Sciatic nerve (tissue), 2 donors: ENCODE results near the gene ZNF486. TPM values are rescaled to one million over a fixed set of nuclear protein-coding genes. Genes with fewer than 3 reads are reported as not detected.
A peak's percentile ranks its signal among the peaks of the same experiment; 100 is the strongest.
"Not testable (repeated sequence)": the region's sequence is repeated elsewhere in the genome, so short reads cannot be mapped to it uniquely, and the experiment has no call there.

Experiments used
- ATAC-seq: fragments of 200-7000 bp; cut with Tn5 transposase; one replicate; pipeline ENCODE4 v1.9.1; 2020; ENCODE audit warnings: mild to moderate bottlenecking, moderate library complexity
- DNase-seq: peaks from one replicate; pipeline ENCODE4 v3.0.0-alpha.2; 2020; ENCODE audit warnings: low spot score
- intact Hi-C: fragments of 100-400 bp; cut with DNase I; formaldehyde crosslinking; loops from one replicate; pipeline ENCODE4 v1.14.2; 2022
- total RNA-seq: library from RNA; stranded (reverse); fragmentation: NEBNext Ultra II Directional; extraction: Animal tissue kit (Norgen Biotek cat#: 25700); gene quantifications from one replicate; pipeline ENCODE4 v1.2.1, GENCODE V29; 2021
- donor health status: DM: no; HTN: no; CAD: no.
- donor health status: DM: no; HTN: no; CAD: no.

The ZNF486 gene
- total RNA-seq, 1 donor from 2014 or later: 5.1 TPM

GRCh38 chr19:20209051-20209450, 42.0 kb downstream of the ZNF486 start:
- ATAC-seq: no peak
- intact Hi-C loops: no loop called here

GRCh38 chr19:20214366-20214765, 47.4 kb downstream of the ZNF486 start:
- ATAC-seq, intact Hi-C loops, DNase-seq: not testable (repeated sequence)

More at GRCh38 chr19:20209051-20209450, 42.0 kb downstream of the ZNF486 start:
- DNase-seq: no peak

GRCh38 chr19:20221605-20222004, 54.6 kb downstream of the ZNF486 start:
- DNase-seq, ATAC-seq, intact Hi-C loops: not testable (repeated sequence)

DNA sequence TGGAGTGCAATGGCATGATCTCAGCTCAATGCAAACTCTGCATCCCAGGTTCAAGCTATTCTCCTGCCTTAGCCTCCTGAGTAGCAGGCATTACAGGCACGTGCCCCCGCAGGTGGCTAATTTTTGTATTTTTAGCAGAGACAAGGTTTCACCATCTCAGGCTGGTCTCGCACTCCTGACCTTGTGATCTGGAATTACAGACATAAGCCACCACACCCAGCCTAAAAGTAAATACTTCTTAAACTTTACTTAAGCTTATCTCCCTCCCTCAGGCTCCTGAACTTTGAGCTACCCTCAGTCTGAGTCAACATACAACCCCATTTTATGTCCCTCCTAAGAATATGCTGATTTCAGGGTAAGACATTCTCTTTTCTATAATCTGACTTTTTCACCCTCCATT, 66.1 kb downstream of the ZNF486 start:
- intact Hi-C loops: no loop called here
- ATAC-seq: no peak

GRCh38 chr19:20235156-20235555, 68.1 kb downstream of the ZNF486 start:
- ATAC-seq: no peak
- intact Hi-C loops: no loop called here
- DNase-seq: no peak

More for the DNA sequence above, 66.1 kb downstream of the ZNF486 start:
- no peak for DNase-seq

- intact Hi-C loops: no loop called here
- ATAC-seq: peak; percentile 99
- DNase-seq: peak; percentile 93
Observed at GRCh38 chr19:20237773-20238623, 71.0 kb downstream of the ZNF486 start.

GRCh38 chr19:20243629-20244028, 76.6 kb downstream of the ZNF486 start:
- ATAC-seq (no peak), DNase-seq (no peak)
- intact Hi-C loops: no loop called here

GRCh38 chr19:20244356-20244755, 77.3 kb downstream of the ZNF486 start:
- intact Hi-C loops: no loop called here
- no peak for ATAC-seq

GRCh38 chr19:20245309-20245708, 78.3 kb downstream of the ZNF486 start:
- DNase-seq: no peak
- ATAC-seq: no peak
- intact Hi-C loops: no loop called here

More at GRCh38 chr19:20244356-20244755, 77.3 kb downstream of the ZNF486 start:
- no peak for DNase-seq

DNA sequence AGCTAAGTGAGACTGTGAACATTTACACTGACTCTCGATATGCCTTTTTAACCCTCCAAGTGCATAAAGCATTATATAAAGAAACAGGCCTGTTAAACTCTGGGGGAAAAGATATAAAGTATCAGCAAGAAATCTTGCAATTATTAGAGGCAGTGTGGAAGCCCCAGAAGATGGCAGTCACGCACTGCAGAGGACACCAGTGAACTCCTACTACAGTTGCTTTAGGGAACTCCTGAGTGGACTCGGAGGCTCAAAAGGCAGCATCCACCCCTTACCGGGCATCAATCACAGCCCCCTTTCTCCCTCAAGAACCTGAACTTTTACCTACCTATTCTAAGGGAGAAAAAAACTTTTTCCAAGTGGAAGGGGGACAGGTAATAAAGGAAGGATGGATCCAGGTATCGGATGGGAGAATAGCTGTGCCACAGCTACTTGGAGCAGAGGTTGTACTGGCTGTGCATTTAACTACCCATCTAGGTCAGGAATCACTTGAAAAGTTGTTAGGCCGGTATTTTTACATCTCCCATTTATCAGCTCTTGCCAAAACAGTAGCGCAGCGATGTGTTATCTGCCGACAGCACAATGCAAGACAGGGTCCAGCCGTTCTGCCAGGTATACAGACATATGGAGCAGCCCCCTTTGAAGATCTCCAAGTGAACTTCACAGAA, 80.1 kb downstream of the ZNF486 start:
- intact Hi-C loops: no loop called here
- DNase-seq: no peak
- no peak for ATAC-seq

- ATAC-seq, intact Hi-C loops, DNase-seq: not testable (repeated sequence)
Observed at GRCh38 chr19:20248258-20248657, 81.2 kb downstream of the ZNF486 start.

Other genes starting within 250 kb of the ZNF486 start
- 6.1 TPM for gene ZNF682, start 127.7 kb upstream of the ZNF486 start, total RNA-seq
- gene ZNF90, start 89.2 kb upstream of the ZNF486 start, total RNA-seq: 5.1 TPM